ENCODE measurements around the gene PTPRD.

Gene PTPRD

GRCh38 chr9:9847750-9848149 is 765.1 kb downstream of the PTPRD start:
- DNase-seq = no peak

DNA sequence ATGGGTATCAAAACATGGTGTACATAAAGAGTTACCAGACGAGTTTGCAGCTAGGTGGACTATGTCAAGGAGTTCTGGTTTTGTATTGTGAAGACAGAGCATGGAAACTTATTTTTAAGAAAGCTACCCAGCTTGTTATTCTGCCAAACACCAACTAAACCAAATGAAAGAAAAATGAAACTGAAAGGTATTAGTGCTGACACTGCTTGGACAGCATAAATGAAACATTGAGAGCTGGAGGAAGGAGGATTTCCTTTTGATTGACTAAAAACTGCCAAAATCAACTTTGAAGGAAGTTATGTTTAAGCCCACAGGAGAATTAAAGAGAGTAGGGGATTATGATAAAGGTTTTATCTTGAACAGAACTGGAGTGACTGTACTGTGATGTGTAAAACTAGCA is 766.2 kb downstream of the PTPRD start:
- no peak for DNase-seq

- no peak for DNase-seq
These were observed 792.4 kb downstream of the PTPRD start for GRCh38 chr9:9820436-9820835.

- no peak for DNase-seq
These were observed 792.9 kb downstream of the PTPRD start for GRCh38 chr9:9819886-9820285.

GRCh38 chr9:9817176-9817575 is 795.6 kb downstream of the PTPRD start:
- no peak for DNase-seq

GRCh38 chr9:9804109-9804508 is 808.7 kb downstream of the PTPRD start:
- no peak for DNase-seq

DNA sequence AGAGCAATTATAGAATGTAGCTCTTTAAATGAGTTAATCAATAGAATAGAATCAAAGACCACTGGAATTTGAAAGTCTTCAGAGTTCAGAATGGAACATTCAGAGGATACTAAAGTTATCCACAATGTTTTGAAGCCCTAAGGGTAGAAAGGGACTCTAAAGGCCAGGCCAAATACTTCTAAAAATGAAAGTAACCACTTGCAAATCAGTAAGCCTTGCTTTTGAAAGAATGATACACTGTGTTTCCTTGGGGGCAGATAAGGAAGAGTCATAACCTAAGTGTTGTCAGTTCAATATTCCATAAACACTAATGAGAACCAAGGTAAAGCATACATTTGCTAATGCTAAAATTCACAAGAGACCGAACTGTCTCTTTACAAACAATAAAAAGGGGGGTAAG is 813.5 kb downstream of the PTPRD start:
- DNase-seq = no peak

GRCh38 chr9:9792144-9792857 is 820.5 kb downstream of the PTPRD start:
- no peak for DNase-seq

DNA sequence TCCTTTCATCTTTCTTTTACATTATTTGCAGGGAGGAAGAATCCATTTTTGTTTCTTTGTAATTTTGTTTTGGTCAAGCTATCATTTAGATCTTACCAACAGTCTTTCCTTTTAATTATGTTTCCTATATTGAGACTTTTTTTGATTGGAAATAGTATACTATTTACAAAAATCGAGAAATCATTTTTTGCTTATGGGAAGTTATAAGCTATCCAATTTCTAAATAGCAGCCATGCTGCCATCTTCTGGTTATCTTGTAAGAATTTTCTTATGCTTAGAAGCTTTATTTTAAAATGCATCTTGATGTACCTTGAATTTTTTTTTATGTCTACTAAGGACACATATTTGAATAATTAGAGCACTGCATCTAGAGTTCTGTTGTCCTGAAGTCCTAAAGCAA is 821.2 kb downstream of the PTPRD start:
- no peak for DNase-seq

DNA sequence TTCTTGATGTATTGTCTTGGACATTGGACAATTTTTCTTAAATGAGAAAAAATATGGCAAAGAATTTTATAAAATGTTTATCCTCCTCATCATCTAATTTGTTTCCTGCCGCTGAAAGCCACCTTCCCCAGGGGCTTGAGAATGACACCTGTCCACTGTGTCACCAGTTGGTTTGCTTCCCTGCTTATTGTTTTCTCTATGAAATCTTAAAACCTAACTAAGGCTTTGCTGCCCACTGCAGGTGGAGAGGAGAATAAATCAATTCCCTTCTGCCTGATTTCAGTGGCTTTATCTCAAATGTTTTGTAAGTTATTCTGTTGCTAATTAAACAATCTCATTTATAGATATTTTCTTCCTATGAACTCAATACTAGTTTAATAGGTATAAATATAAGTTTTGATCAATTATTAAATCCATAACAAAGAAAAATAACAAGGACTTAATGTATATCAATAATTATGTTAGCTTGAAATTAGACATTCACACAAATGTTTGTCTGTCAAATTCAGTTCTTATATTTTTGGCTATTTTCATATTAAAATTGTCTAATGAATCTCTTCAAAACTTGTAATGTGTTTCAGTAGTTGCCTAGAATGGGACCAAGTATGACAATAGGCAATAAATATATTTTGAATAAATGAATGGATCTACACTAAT is 822.5 kb downstream of the PTPRD start:
- DNase-seq = peak; percentile 27

DNA sequence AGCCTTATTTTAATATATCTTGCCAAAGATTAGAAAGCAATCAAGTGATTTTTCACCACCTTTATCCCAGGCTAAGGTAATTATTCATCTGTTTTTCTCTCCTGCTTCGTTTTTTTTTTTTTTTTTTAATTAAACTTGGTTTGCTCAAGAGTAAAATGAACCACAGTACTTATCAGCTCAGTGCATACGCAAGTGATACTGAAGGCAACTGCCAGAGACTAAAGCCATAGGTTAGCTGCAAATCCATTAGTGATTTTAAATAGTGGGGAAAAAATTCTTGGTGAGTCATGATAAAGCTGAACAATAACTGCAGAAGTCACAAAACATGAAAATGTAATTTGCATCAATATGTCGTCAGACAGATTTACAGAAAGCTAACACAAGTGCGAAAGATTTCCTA is 829.1 kb downstream of the PTPRD start:
- DNase-seq = no peak

DNA sequence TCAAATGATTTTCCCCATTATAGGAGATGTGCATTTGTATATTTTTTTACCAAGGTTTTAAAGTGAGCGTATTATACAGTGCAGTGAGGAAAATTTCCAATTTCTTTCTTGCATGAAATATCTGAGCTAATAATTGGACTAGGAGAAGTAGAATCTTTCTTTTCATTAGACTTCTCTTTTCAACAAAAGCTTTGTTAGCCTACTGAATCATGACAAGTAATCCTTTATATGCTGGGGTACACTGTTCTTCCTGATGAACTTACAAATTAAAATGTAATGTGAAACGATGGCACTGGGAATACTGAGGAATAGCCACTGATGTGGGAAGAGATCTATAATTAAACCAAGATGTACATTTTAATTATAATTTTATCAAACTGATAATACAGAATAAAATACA is 829.6 kb downstream of the PTPRD start:
- DNase-seq = no peak

DNA sequence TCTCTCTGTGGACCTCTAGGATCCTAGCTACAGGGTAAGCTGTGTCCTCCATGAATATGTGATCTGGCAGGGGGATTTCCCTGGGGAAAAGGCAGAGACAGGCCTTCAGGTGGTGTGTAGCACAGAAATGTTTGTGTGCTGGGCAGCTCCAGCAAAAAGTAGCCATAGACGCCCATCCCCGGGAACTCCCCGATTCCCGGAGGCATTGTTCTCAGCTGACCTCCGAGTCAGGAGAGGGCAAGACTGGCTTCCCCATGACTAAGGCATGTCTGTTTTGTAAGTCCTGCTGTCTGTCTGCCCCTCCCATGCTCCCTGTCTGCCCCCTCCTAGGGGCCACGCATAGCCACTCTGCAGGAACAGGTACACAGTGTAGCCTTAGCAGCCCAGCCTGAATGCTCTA is 834.5 kb downstream of the PTPRD start:
- DNase-seq = no peak

DNA sequence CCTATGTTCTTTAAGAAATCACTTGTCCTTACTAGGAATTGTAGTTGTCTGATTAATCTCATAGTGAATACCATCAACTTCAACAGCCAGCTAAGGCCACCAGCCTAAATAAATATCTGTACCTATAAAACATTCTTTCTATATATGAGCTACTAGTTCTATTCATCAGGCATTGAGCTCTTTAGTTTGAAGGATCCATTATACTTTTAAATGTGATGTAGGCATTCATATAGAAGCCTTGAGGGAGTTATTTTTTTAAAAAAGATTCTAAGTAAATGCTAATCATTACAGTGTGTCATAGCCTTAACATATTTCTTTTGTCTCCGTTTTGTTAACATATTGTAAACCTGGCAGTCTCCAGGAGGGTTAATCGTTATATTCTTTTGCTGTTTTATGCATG is 838.3 kb downstream of the PTPRD start:
- DNase-seq = no peak

- no peak for DNase-seq
These were observed 841.5 kb downstream of the PTPRD start for GRCh38 chr9:9771314-9771713.

- no peak for DNase-seq
These were observed 848.0 kb downstream of the PTPRD start for GRCh38 chr9:9764821-9765220.

- DNase-seq = no peak
These were observed 858.6 kb downstream of the PTPRD start for GRCh38 chr9:9754186-9754585.

DNA sequence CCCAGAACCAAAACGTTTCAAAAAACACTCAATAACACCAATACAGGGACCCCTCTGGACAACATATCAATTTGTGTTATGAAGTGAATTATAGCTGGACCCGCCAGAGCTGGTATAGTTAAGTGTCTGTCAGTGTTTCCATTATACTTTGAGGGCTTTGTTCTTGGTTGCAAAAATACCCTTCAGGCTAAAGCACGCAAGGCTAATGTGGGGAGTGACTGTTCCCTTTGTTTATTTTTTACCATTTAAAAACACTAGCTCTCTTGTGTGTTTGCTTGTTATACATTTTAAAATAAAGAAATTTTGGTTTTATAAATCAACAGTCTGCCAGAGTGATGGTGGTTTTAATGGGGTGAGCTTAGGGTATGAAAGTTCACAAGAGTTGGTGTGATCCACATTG is 859.5 kb downstream of the PTPRD start:
- peak; percentile 59 for DNase-seq

GRCh38 chr9:9752722-9753121 is 860.1 kb downstream of the PTPRD start:
- DNase-seq = no peak

- no peak for DNase-seq
These were observed 860.8 kb downstream of the PTPRD start for GRCh38 chr9:9751996-9752395.

DNA sequence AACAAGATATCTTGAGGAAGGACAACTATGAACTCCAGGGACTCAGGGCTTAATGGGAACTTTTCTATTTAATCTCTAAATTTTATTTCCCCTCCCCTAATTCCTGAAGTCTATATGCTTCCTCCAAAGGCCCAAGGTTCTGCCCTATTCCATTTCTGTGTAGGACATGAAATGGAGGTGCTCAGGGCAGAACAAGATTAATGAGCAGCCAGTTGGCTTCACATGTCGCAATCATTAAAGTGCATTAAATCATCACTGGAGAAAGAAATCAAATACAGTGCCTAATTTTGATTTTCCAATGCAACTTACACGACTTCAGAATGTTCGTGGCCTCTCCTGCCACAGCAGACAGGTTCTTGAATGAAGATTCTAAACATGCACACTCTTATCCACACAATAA is 862.1 kb downstream of the PTPRD start:
- DNase-seq = no peak

- DNase-seq = no peak
These were observed 863.2 kb downstream of the PTPRD start for GRCh38 chr9:9749591-9749990.

GRCh38 chr9:9747787-9748186 is 865.0 kb downstream of the PTPRD start:
- no peak for DNase-seq

- DNase-seq = no peak
These were observed 866.0 kb downstream of the PTPRD start for GRCh38 chr9:9746826-9747225.

DNA sequence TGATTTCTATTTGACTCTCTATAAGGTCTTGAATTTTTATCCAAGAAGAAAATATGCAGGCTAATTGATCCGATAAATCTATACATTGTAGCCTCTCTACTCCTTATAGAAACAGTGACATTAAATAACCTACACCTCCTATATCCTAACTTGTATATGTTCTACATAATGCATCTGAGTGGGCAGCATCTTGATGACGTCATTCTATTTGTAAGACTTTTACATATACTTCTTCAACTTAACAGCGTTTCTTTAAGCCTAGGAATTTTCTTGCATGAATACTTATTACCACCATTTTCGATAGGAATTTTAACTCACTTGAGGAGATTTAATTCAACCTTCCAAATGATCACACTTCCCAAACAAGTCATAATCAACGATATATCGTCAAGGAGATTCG is 869.0 kb downstream of the PTPRD start:
- DNase-seq = no peak

Data from NCI-H1048 (cell line).